GM18909 (cell line): ENCODE measurements around the gene ACSS2.
A peak's percentile ranks its signal among the peaks of the same experiment; 100 is the strongest.
"Not testable (repeated sequence)": the region's sequence is repeated elsewhere in the genome, so short reads cannot be mapped to it uniquely, and the experiment has no call there.

Experiments
- ATAC-seq: cut with Tn5 transposase; IDR thresholded peaks from one replicate; pipeline ENCODE4 v1.9.1; 2021; ENCODE audit warnings: mild to moderate bottlenecking; ENCODE audit not compliant: unreplicated experiment, poor library complexity

ACSS2 gene

GRCh38 chr20:34872622-34873224 lies 3.7 kb upstream of the ACSS2 start, which contains the start of gene GGT7:
GGT7 (minus strand) TSS chr20:34872856; CDS start chr20:34872815, 41 bp downstream.
- ATAC-seq: peak; percentile 50

- no peak for ATAC-seq
These were observed 2.8 kb upstream of the ACSS2 start for GRCh38 chr20:34873583-34874093.

DNA sequence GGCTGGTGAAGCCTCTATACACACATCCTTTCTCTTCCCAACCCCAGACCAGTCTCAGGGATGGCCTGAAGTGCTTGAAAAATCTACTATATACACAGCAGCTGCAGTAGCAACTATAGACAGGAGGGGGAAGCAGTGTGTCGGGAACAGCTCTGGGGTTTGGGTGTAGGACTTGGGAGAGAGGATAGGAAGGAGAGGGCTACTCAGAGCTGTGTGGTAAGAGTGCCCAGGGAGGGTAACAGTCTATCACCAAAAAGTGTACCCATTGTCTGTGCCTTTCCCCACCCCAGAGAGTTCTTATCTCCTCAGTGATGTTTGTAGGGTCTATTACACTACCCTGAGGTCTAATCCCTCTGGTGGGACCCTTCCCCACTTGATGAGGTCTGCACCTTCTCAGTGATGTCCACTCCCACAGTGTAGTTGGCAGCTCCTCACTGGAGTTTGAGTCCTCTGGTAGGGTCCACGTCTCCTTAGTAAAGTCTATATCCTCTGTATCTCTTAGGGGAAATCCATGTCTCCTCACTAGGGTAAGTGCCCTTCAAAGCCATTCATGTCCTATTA lies 2.2 kb upstream of the ACSS2 start:
- no peak for ATAC-seq

- ATAC-seq: peak; percentile 63
These were observed 588 bp upstream of the ACSS2 start for GRCh38 chr20:34875642-34876405.

GRCh38 chr20:34880215-34880850 lies 3.9 kb downstream of the ACSS2 start:
- ATAC-seq: no peak

- ATAC-seq: not testable (repeated sequence)
These were observed 4.6 kb downstream of the ACSS2 start for GRCh38 chr20:34880971-34881370.

- ATAC-seq: no peak
These were observed 5.3 kb downstream of the ACSS2 start for GRCh38 chr20:34881689-34882088.

- no peak for ATAC-seq
These were observed 6.8 kb downstream of the ACSS2 start for GRCh38 chr20:34883087-34883688.

- ATAC-seq: no peak
These were observed 7.4 kb downstream of the ACSS2 start for GRCh38 chr20:34883809-34884208.

GRCh38 chr20:34884260-34884659 lies 7.8 kb downstream of the ACSS2 start:
- no peak for ATAC-seq

DNA sequence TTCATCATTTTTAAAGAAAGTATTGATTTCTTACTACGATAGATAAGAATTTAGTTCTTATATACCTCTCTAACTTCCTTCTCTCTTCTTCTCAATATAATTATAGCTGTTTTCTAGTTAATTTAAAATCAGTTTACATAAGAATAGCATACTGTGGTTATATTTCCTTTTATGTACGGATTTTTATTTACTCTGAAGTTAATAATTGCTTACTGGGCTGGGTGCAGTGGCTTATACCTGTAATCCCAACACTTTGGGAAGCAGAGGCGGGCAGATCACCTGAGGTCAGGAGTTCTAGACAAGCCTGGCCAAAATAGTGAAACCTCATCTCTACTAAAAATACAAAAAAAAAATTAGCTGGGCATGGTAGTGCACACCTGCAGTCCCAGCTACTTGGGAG lies 9.7 kb downstream of the ACSS2 start:
- no peak for ATAC-seq

DNA sequence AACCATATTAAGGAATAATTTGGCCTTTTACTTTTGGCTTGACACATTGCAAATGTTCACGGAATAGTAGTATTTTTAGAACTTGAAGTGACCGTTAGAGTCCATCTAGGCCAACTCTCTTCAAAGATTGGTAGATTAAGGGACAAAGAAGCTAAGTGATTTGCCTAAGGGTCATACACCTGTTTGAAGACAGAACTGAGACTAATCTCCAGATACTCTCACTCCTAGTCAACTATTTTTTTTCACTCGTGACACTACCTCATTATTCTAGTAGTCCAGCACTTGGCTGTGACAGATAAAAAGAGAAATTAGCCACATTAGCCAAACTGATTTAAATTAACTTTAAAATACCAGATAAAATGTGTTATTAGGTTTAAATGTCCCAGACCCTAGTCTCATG lies 10.6 kb downstream of the ACSS2 start:
- no peak for ATAC-seq

GRCh38 chr20:34888468-34888867 lies 12.1 kb downstream of the ACSS2 start:
- ATAC-seq: no peak

DNA sequence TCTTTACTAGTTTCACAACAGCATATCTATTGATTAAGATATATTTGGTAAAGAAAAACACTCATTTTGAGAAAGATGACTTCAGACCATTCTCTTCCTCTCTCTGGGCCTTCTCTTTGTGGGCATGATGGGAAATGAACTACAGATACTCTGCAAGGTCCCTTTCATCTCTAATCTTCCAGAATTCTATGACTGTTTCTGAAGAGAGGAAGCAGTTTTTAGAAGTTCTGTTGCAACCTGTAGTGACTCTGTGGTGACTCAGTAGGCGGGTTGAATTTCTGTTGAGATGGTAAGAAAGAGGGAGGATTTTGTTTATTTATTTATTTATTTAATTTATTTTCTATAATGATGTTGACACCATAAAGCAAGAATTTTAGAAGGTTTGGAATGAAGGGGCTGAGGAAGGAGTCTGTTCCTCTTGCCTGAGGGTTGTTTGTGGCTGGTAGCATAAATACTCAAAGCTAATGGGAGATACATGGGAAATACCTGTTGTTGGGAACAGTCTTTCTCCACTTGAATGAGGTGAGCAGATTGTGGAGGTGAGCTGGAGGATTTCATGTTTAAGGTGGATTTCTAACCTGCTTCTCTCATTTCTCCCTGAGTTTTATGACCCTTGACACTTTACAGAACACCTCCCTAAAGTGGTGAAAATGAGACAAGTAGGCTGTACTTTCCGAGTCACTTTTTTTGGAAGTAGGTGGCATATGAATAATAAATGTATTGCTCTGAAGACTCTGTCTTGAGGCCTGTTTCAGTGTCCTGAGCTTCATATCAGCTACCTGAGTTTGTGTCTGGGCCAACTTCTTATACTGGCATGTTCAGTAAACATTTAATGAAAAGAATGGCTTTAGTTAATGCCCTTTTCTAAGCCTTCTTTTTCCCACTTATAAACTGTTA lies 15.0 kb downstream of the ACSS2 start:
- ATAC-seq: no peak

DNA sequence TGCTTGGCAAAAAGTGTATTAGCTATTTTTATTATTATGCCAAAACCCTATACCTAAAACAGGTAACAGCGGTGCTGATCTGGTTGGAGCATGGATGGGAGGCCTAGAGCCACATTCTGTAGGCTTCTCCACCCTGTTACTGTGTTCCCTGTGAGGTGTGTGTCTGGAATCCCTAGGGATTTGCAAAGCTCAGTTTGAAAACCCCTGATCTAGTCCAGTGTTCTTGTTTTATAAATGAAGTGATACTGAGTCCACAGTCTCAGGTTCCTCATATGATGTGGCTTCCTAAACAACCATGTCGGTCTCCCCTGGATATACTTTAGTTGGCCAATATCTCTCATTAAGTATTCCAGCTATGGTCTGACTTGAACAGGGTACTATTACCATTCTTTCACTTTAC lies 16.3 kb downstream of the ACSS2 start:
- ATAC-seq: no peak

- no peak for ATAC-seq
These were observed 18.3 kb downstream of the ACSS2 start for GRCh38 chr20:34894723-34895122.

GRCh38 chr20:34895465-34895864 lies 19.1 kb downstream of the ACSS2 start:
- ATAC-seq: no peak

DNA sequence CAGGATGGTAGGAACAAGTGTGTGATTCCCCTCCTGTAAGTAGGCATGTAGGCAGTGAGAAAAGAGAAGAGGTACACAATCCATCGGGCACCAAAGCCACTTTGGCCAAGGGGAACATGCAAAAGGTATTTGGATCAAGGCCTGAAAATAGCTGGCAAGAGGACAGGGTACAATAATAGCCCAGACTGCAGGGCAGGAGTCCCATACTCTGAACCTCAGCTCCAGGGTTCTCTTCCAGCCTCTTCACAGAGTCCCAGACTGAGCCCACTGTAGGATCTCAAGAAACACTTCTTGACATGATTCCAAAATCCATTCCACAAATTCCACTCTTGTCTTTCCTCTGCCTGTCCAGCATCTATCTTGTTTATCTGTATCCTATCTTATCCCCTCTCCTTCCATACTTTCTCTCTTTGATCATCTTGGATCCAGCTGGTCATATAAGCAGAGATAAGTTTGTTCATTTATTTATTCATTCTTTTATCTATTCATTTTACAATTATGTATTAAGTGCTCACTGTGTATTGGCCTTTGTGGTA lies 19.7 kb downstream of the ACSS2 start:
- ATAC-seq: no peak

DNA sequence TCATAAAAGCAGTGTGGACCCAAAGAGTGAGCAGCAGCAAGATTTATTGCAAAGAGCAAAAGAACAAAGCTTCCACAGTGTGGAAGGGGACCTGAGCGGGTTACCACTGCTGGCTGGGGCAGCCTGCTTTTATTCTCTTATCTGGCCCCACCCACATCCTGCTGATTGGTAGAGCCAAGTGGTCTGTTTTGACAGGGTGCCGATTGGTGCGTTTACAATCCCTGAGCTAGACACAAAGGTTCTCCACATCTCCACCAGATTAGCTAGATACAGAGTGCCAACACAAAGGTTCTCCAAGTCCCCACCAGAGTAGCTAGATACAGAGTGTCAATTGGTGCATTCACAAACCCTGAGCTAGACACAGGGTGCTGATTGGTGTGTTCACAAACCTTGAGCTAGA lies 21.7 kb downstream of the ACSS2 start:
- not testable (repeated sequence) for ATAC-seq
